NCI-H1417 treated with DMSO at 0.1 percent for 48 hours (cell line): ENCODE data around the gene ARHGEF5.
"Not testable (repeated sequence)": the region's sequence is repeated elsewhere in the genome, so short reads cannot be mapped to it uniquely, and the experiment has no call there.

Experiments used
- DNase-seq: peaks from one replicate; lab custom pipeline; 2025; lab: John Stamatoyannopoulos, UW

The ARHGEF5 gene

GRCh38 chr7:144355176-144355822 is at the start of gene ARHGEF5:
Gene ARHGEF5 (plus strand): TSS chr7:144355402. CDS start chr7:144362670, 7,268 bp downstream.
- DNase-seq: not testable (repeated sequence)

GRCh38 chr7:144309702-144310101 is 45.5 kb upstream of the ARHGEF5 start:
- DNase-seq: not testable (repeated sequence)

GRCh38 chr7:144311218-144311617 is 44.0 kb upstream of the ARHGEF5 start:
- DNase-seq: not testable (repeated sequence)

GRCh38 chr7:144311872-144312469 is 43.2 kb upstream of the ARHGEF5 start, which contains the start of gene OR2A1:
Gene OR2A1 (plus strand): TSS chr7:144312419. CDS start chr7:144318125, 5,706 bp downstream.
- not testable (repeated sequence) for DNase-seq

- DNase-seq: not testable (repeated sequence)
Observed at GRCh38 chr7:144317537-144317936, 37.7 kb upstream of the ARHGEF5 start.

- DNase-seq: not testable (repeated sequence)
Observed at GRCh38 chr7:144319547-144319946, 35.7 kb upstream of the ARHGEF5 start.

GRCh38 chr7:144321677-144322206 is 33.5 kb upstream of the ARHGEF5 start:
- not testable (repeated sequence) for DNase-seq

- not testable (repeated sequence) for DNase-seq
Observed at GRCh38 chr7:144323359-144323758, 31.8 kb upstream of the ARHGEF5 start.

GRCh38 chr7:144325868-144326267 is 29.3 kb upstream of the ARHGEF5 start:
- not testable (repeated sequence) for DNase-seq

GRCh38 chr7:144330044-144330443 is 25.2 kb upstream of the ARHGEF5 start:
- not testable (repeated sequence) for DNase-seq

- not testable (repeated sequence) for DNase-seq
Observed at GRCh38 chr7:144331221-144331995, 23.8 kb upstream of the ARHGEF5 start.

- not testable (repeated sequence) for DNase-seq
Observed at GRCh38 chr7:144331996-144332288, 23.3 kb upstream of the ARHGEF5 start.

- DNase-seq: not testable (repeated sequence)
Observed at GRCh38 chr7:144348625-144349024, 6.6 kb upstream of the ARHGEF5 start.

- not testable (repeated sequence) for DNase-seq
Observed at GRCh38 chr7:144351667-144352066, 3.5 kb upstream of the ARHGEF5 start.

- DNase-seq: not testable (repeated sequence)
Observed at GRCh38 chr7:144356185-144356584, 983 bp downstream of the ARHGEF5 start.

GRCh38 chr7:144356860-144357259 is 1.7 kb downstream of the ARHGEF5 start:
- not testable (repeated sequence) for DNase-seq

- not testable (repeated sequence) for DNase-seq
Observed at GRCh38 chr7:144362061-144362460, 6.9 kb downstream of the ARHGEF5 start.

- DNase-seq: not testable (repeated sequence)
Observed at GRCh38 chr7:144365523-144365922, 10.3 kb downstream of the ARHGEF5 start.

- not testable (repeated sequence) for DNase-seq
Observed at GRCh38 chr7:144367250-144367649, 12.0 kb downstream of the ARHGEF5 start.

GRCh38 chr7:144369221-144369620 is 14.0 kb downstream of the ARHGEF5 start:
- not testable (repeated sequence) for DNase-seq

GRCh38 chr7:144378651-144379050 is 23.4 kb downstream of the ARHGEF5 start:
- DNase-seq: no peak

GRCh38 chr7:144379776-144380384 is 24.7 kb downstream of the ARHGEF5 start:
- DNase-seq: no peak
